Lower lobe of right lung (tissue), 2 donors: Measurements from ENCODE around the gene NPAS1. TPM values are rescaled to one million over a fixed set of nuclear protein-coding genes. Genes with fewer than 3 reads are reported as not detected.
A peak's percentile ranks its signal among the peaks of the same experiment; 100 is the strongest.
"Not testable (repeated sequence)": the region's sequence is repeated elsewhere in the genome, so short reads cannot be mapped to it uniquely, and the experiment has no call there.

Source experiments
- ATAC-seq, 2 donors: fragments of 200-7000 bp; cut with Tn5 transposase; one replicate each; pipeline ENCODE4 v1.9.1; 2020 to 2022; ENCODE audit warnings: mild to moderate bottlenecking in 2 of 2, moderate library complexity in 2 of 2
- DNase-seq: peaks from one replicate; pipeline ENCODE4 v3.0.0-alpha.2; 2020
- H3K27ac ChIP-seq: fragments of 200-600 bp; one replicate; pipeline ENCODE4 v1.8.0; 2022
- H3K27me3 ChIP-seq: fragments of 200-600 bp; one replicate; pipeline ENCODE4 v1.8.0; 2022; ENCODE audit warnings: low read depth
- H3K36me3 ChIP-seq: fragments of 200-600 bp; one replicate; pipeline ENCODE4 v1.8.0; 2022; ENCODE audit warnings: mild to moderate bottlenecking
- H3K4me1 ChIP-seq: fragments of 200-600 bp; one replicate; pipeline ENCODE4 v1.8.0; 2022
- H3K4me3 ChIP-seq: fragments of 200-600 bp; one replicate; pipeline ENCODE4 v1.8.0; 2022; ENCODE audit warnings: mild to moderate bottlenecking
- H3K9me3 ChIP-seq: fragments of 200-600 bp; one replicate; pipeline ENCODE4 v1.8.0; 2022
- intact Hi-C: fragments of 100-400 bp; cut with DNase I; formaldehyde crosslinking; loops from one replicate; pipeline ENCODE4 v1.11.0; 2022
- total RNA-seq: library from RNA; stranded (reverse); fragmentation: NEBNext Ultra II Directional; extraction: Animal tissue kit (Norgen Biotek cat#: 25700); gene quantifications from one replicate; pipeline ENCODE4 v1.2.1, GENCODE V29; 2021
- TF ChIP-seq, protein P1 (sequence below): fragments of 200-600 bp; IDR thresholded peaks from one replicate; pipeline ENCODE4 v1.8.0; 2022; ENCODE audit warnings: antibody characterized with exemption, mild to moderate bottlenecking
- donor health status: DM: no; HTN: yes; CAD: no; lungs with severe emphysema.

The NPAS1 gene
- total RNA-seq, 1 donor from 2014 or later: 1.8 TPM

DNA sequence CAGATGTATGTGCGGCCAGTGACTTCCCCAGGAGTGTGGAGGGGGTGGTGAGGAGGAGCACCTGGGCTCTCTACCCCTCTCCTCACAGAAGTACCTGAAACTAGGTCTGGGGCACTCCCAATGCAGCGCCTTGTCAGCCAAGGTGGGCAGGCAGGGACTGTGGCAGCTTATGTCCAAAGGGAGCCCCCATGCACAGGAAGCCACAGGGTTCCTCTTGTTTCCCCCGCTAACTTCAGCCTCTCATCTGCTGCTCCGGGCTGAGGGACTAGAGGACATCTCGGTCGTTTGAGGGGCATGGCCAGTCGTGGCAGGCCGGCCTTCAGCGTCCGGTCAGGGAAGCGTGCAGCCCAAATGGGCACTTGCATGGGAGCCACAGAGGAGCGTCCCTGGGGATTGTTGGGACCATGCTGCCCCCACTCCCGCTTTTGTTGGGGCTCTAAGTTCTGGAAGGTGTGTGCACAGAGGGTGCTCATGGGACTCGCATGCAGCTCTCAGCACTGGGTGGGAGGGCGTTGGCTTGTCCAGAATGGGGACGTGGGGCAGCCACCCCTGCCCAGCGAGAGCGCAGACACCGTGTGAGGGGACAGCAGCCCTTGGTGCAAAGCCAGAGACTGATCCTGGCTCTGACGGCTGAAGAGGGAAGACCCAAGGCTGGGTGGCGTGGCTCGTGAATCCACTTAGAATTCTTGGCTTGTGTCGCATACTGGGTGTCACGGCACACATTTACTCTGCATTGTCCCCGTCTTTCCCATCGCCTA lies 16.6 kb upstream of the NPAS1 start:
- Histone ChIP-seq H3K36me3 (peaks cover 33% of the 10 kb centered on the region), H3K27me3 (no peaks in the 10 kb centered on the region), H3K27ac (no peak overlapping the region), H3K9me3 (no peaks in the 10 kb centered on the region), H3K4me3 (no peak overlapping the region), H3K4me1 (peaks cover 6% of the 10 kb centered on the region)
- DNase-seq: no peak
- TF ChIP-seq, protein P1, sequence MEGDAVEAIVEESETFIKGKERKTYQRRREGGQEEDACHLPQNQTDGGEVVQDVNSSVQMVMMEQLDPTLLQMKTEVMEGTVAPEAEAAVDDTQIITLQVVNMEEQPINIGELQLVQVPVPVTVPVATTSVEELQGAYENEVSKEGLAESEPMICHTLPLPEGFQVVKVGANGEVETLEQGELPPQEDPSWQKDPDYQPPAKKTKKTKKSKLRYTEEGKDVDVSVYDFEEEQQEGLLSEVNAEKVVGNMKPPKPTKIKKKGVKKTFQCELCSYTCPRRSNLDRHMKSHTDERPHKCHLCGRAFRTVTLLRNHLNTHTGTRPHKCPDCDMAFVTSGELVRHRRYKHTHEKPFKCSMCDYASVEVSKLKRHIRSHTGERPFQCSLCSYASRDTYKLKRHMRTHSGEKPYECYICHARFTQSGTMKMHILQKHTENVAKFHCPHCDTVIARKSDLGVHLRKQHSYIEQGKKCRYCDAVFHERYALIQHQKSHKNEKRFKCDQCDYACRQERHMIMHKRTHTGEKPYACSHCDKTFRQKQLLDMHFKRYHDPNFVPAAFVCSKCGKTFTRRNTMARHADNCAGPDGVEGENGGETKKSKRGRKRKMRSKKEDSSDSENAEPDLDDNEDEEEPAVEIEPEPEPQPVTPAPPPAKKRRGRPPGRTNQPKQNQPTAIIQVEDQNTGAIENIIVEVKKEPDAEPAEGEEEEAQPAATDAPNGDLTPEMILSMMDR: no peak
- intact Hi-C loops: no loop called here
- no peak for ATAC-seq

- no peaks in the 10 kb centered on the region for H3K27me3 ChIP-seq
- H3K27ac ChIP-seq: no peak overlapping the region
- peaks cover 25% of the 10 kb centered on the region for H3K36me3 ChIP-seq
- ATAC-seq (no peak), DNase-seq (no peak)
- intact Hi-C loops: no loop called here
- peaks cover 6% of the 10 kb centered on the region for H3K4me1 ChIP-seq
- TF ChIP-seq, protein P1: no peak
- no peaks in the 10 kb centered on the region for H3K9me3 ChIP-seq
- no peak overlapping the region for H3K4me3 ChIP-seq
Observed at GRCh38 chr19:47003611-47004465, 15.8 kb upstream of the NPAS1 start.

- Histone ChIP-seq H3K4me3 (no peak overlapping the region), H3K27ac (no peak overlapping the region), H3K27me3 (no peaks in the 10 kb centered on the region), H3K4me1 (peaks cover 6% of the 10 kb centered on the region), H3K9me3 (no peaks in the 10 kb centered on the region), H3K36me3 (peaks cover 11% of the 10 kb centered on the region)
- DNase-seq (no peak), ATAC-seq (peak; percentile 18 to 34)
- TF ChIP-seq, protein P1: no peak
- intact Hi-C loops: no loop called here
Observed at GRCh38 chr19:47005164-47005641, 14.4 kb upstream of the NPAS1 start.

DNA sequence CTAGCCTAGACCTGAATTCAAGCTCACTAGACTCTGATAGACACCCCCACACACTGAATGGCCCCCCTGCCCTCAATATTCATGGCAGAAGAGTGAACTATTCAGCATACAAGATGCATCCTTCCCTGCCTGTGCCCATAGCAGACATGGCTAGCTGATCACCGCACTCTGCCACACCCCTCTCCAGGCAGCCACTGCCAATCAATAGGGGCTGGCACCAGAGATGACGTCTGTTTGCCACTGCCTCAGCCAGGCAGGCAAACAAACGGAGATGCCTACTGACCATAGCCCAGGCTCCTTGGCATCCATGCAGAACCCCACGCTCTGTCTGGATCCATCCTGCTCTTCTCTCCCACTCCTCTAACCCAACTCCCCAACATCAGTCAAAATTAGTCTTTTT lies 13.8 kb upstream of the NPAS1 start:
- Histone ChIP-seq H3K27ac (no peak overlapping the region), H3K4me1 (peaks cover 6% of the 10 kb centered on the region), H3K36me3 (peaks cover 5% of the 10 kb centered on the region), H3K4me3 (no peak overlapping the region), H3K27me3 (no peaks in the 10 kb centered on the region), H3K9me3 (no peaks in the 10 kb centered on the region)
- DNase-seq (no peak), ATAC-seq (peak; percentile 18 to 25)
- TF ChIP-seq, protein P1: no peak
- intact Hi-C loops: no loop called here

GRCh38 chr19:47006496-47006895 lies 13.1 kb upstream of the NPAS1 start:
- Histone ChIP-seq H3K27ac (no peak overlapping the region), H3K4me3 (no peak overlapping the region), H3K9me3 (no peaks in the 10 kb centered on the region), H3K4me1 (peaks cover 6% of the 10 kb centered on the region), H3K36me3 (no peaks in the 10 kb centered on the region), H3K27me3 (peaks cover 3% of the 10 kb centered on the region)
- intact Hi-C loops: no loop called here
- DNase-seq (no peak), ATAC-seq (no peak)
- TF ChIP-seq, protein P1: no peak

- H3K27me3 ChIP-seq: peaks cover 12% of the 10 kb centered on the region
- H3K4me3 ChIP-seq, H3K36me3 ChIP-seq, H3K9me3 ChIP-seq, intact Hi-C loops, DNase-seq, H3K4me1 ChIP-seq, ATAC-seq, H3K27ac ChIP-seq: not testable (repeated sequence)
Observed at GRCh38 chr19:47010549-47010948, 9.1 kb upstream of the NPAS1 start.
